Adrenal gland (tissue), 5 donors: ENCODE data around the gene NOL9.

Experiments
- POLR2A ChIP-seq, 2 donors: fragments of 450-650 bp; IDR thresholded peaks; one replicate each; pipeline ENCODE4 v1.6.1; 2017; ENCODE audit warnings: antibody characterized with exemption in 2 of 2, mild to moderate bottlenecking in 2 of 2, moderate library complexity in 1 of 2
- TF ChIP-seq, protein P1 (sequence below), 6 experiments: fragments of 450-650 bp in 4 of 6; fragments of 200-600 bp in 2 of 6; sonication (generic) in 1 of 6; IDR thresholded peaks; 1 replicate in 5 of 6; 2 replicates in 1 of 6; pipeline versions ENCODE4 v1.5.1 to v1.8.0; 2016 to 2021; ENCODE audit warnings: antibody characterized with exemption in 6 of 6, mild to moderate bottlenecking in 2 of 6, moderate library complexity in 1 of 6
- donor health status: DM: no; HTN: no; CAD: no.

DNA sequence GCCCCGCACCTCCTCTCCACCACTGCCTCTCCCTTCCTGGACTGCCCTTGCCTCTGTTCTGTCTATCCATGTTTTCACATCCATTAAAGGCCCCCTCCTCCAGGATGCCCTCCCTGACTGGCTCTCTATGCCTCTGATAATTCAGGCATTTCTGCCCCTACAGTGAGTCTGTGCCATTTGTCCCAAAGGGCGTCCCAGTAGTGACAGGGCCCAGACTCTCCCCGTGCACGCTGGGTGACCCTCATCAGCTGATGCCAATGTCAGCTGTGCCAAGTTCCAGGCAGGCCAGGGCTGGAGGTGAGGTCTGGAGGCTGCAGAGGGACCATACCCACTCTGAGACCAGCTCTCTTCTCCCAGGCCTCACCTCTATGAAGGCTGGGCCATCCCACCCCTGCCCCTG is 59.7 kb downstream of the NOL9 start:
- TF ChIP-seq POLR2A (IDR thresholded peaks at IDR 0.05): no peak
- TF ChIP-seq, protein P1, sequence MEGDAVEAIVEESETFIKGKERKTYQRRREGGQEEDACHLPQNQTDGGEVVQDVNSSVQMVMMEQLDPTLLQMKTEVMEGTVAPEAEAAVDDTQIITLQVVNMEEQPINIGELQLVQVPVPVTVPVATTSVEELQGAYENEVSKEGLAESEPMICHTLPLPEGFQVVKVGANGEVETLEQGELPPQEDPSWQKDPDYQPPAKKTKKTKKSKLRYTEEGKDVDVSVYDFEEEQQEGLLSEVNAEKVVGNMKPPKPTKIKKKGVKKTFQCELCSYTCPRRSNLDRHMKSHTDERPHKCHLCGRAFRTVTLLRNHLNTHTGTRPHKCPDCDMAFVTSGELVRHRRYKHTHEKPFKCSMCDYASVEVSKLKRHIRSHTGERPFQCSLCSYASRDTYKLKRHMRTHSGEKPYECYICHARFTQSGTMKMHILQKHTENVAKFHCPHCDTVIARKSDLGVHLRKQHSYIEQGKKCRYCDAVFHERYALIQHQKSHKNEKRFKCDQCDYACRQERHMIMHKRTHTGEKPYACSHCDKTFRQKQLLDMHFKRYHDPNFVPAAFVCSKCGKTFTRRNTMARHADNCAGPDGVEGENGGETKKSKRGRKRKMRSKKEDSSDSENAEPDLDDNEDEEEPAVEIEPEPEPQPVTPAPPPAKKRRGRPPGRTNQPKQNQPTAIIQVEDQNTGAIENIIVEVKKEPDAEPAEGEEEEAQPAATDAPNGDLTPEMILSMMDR (IDR thresholded peaks at IDR 0.05): no peak
